Thyroid gland (tissue), 4 donors: ENCODE results near the gene MICU2. TPM values are rescaled to one million over a fixed set of nuclear protein-coding genes. Genes with fewer than 3 reads are reported as not detected.

Experiments
- DNase-seq, 2 donors: peaks; one replicate each; pipeline ENCODE4 v3.0.0-alpha.2; 2019
- H3K27ac ChIP-seq, 3 donors: fragments of 200-600 bp; sonication (generic); 1 replicate in 2 of 3; 2 replicates in 1 of 3; pipeline ENCODE4 v1.5.1; 2016 to 2019; ENCODE audit warnings: mild to moderate bottlenecking in 1 of 3, moderate library complexity in 1 of 3
- H3K27me3 ChIP-seq: fragments of 200-600 bp; sonication (generic); one replicate; pipeline ENCODE4 v1.5.1; 2019
- H3K36me3 ChIP-seq, 2 donors: fragments of 200-600 bp; sonication (generic); one replicate each; pipeline ENCODE4 v1.5.1; 2016 to 2019
- H3K4me1 ChIP-seq, 2 donors: fragments of 200-600 bp; sonication (generic); one replicate each; pipeline ENCODE4 v1.5.1; 2017 to 2019
- H3K4me3 ChIP-seq, 3 donors: fragments of 200-600 bp; sonication (generic); replicated peaks in 1 of 3; 1 replicate in 2 of 3; 2 replicates in 1 of 3; pipeline ENCODE4 v1.5.1; 2016; ENCODE audit warnings: mild to moderate bottlenecking in 1 of 3
- H3K9me3 ChIP-seq: fragments of 200-600 bp; sonication (generic); one replicate; pipeline ENCODE4 v1.5.1; 2017
- CTCF ChIP-seq, 6 experiments: fragments of 200-600 bp in 3 of 6; fragments of 450-650 bp in 3 of 6; sonication (generic) in 3 of 6; IDR thresholded peaks; one replicate each; pipeline ENCODE4 v1.5.1; 2016 to 2019; ENCODE audit warnings: antibody characterized with exemption in 6 of 6, mild to moderate bottlenecking in 2 of 6, inconsistent platforms in 1 of 6, moderate library complexity in 1 of 6
- POLR2A ChIP-seq, 2 donors: fragments of 450-650 bp; IDR thresholded peaks; one replicate each; pipeline ENCODE4 v1.6.1; 2017; ENCODE audit warnings: antibody characterized with exemption in 2 of 2, mild to moderate bottlenecking in 2 of 2, moderate library complexity in 1 of 2
- WGBS, 2 donors: methylation state at CpG; one replicate each; pipeline ENCODE4 v1.1.5; 2017; 5-methylcytosine and 5-hydroxymethylcytosine counted together
- intact Hi-C: fragments of 100-400 bp; cut with DNase I; formaldehyde crosslinking; loops from one replicate; pipeline ENCODE4 v1.15.1; 2023
- total RNA-seq, 4 donors: library from RNA; depleted of rRNA; stranded (reverse); fragments of >200 nt; gene quantifications; one replicate each; pipeline ENCODE4 v1.2.3, GENCODE V29; 2016

Gene MICU2
- total RNA-seq, 4 donors from 2014 or later, result 55.3 to 127 (median 92.9) TPM

- intact Hi-C loops, result no loop called here
- no peak overlapping the region for H3K4me3 ChIP-seq
- H3K4me1 ChIP-seq, result no peaks in the 10 kb centered on the region
- no peaks in the 10 kb centered on the region for H3K27me3 ChIP-seq
- H3K27ac ChIP-seq, result no peak overlapping the region
- no peaks in the 10 kb centered on the region for H3K9me3 ChIP-seq
- 88 to 89% methylated on average over 4 of the region's 4 CpGs for WGBS, 2 donors
- H3K36me3 ChIP-seq, result no peaks in the 10 kb centered on the region
- no peak for DNase-seq
- TF ChIP-seq CTCF (IDR thresholded peaks at IDR 0.05), result no peak
- no peak for TF ChIP-seq POLR2A (IDR thresholded peaks at IDR 0.05)
Measured at GRCh38 chr13:21511849-21512248, 92.1 kb downstream of the MICU2 start.

GRCh38 chr13:21504379-21504778, 99.6 kb downstream of the MICU2 start:
- no peak overlapping the region for H3K4me3 ChIP-seq
- intact Hi-C loops, result no loop called here
- H3K27me3 ChIP-seq, result no peaks in the 10 kb centered on the region
- H3K9me3 ChIP-seq, result no peaks in the 10 kb centered on the region
- H3K36me3 ChIP-seq, result no peaks in the 10 kb centered on the region
- H3K27ac ChIP-seq, result no peak overlapping the region
- WGBS, 2 donors, result 97 to 98% methylated on average over 3 of the region's 3 CpGs
- no peaks in the 10 kb centered on the region for H3K4me1 ChIP-seq
- no peak for DNase-seq
- TF ChIP-seq CTCF (IDR thresholded peaks at IDR 0.05), result no peak
- no peak for TF ChIP-seq POLR2A (IDR thresholded peaks at IDR 0.05)

GRCh38 chr13:21501686-21502085, 102.3 kb downstream of the MICU2 start:
- intact Hi-C loops, result no loop called here
- WGBS, 2 donors, result 97 to 98% methylated on average over 3 of the region's 3 CpGs
- TF ChIP-seq POLR2A (IDR thresholded peaks at IDR 0.05) (no peak), CTCF (IDR thresholded peaks at IDR 0.05) (no peak)
- Histone ChIP-seq H3K4me1 (no peaks in the 10 kb centered on the region), H3K4me3 (no peak overlapping the region), H3K27me3 (no peaks in the 10 kb centered on the region), H3K36me3 (no peaks in the 10 kb centered on the region), H3K9me3 (no peaks in the 10 kb centered on the region), H3K27ac (no peak overlapping the region)
- no peak for DNase-seq

GRCh38 chr13:21486322-21486721, 117.6 kb downstream of the MICU2 start:
- H3K4me1 ChIP-seq, result no peaks in the 10 kb centered on the region
- H3K4me3 ChIP-seq, result no peak overlapping the region
- intact Hi-C loops, result no loop called here
- H3K36me3 ChIP-seq, result peaks cover 0 to 6% of the 10 kb centered on the region in 2 donors
- WGBS, 2 donors, result 96 to 97% methylated on average over 4 of the region's 4 CpGs
- H3K27ac ChIP-seq, result no peak overlapping the region
- DNase-seq, result no peak
- no peaks in the 10 kb centered on the region for H3K9me3 ChIP-seq
- no peaks in the 10 kb centered on the region for H3K27me3 ChIP-seq
- no peak for TF ChIP-seq CTCF (IDR thresholded peaks at IDR 0.05)
- TF ChIP-seq POLR2A (IDR thresholded peaks at IDR 0.05), result no peak

GRCh38 chr13:21483748-21484147, 120.2 kb downstream of the MICU2 start:
- TF ChIP-seq POLR2A (IDR thresholded peaks at IDR 0.05), result no peak
- no peak for TF ChIP-seq CTCF (IDR thresholded peaks at IDR 0.05)
- Histone ChIP-seq H3K4me3 (no peak overlapping the region), H3K27me3 (no peaks in the 10 kb centered on the region), H3K36me3 (no peaks in the 10 kb centered on the region), H3K9me3 (no peaks in the 10 kb centered on the region), H3K4me1 (no peaks in the 10 kb centered on the region), H3K27ac (no peak overlapping the region)
- no peak for DNase-seq
- 92 to 94% methylated on average over 23 to 24 of the region's 24 CpGs for WGBS, 2 donors
- intact Hi-C loops, result no loop called here
